ENCODE data around the gene PLIN5. TPM values are rescaled to one million over a fixed set of nuclear protein-coding genes. Genes with fewer than 3 reads are reported as not detected.

The PLIN5 gene
- total RNA-seq, 1 donor from 2014 or later: not detected

DNA sequence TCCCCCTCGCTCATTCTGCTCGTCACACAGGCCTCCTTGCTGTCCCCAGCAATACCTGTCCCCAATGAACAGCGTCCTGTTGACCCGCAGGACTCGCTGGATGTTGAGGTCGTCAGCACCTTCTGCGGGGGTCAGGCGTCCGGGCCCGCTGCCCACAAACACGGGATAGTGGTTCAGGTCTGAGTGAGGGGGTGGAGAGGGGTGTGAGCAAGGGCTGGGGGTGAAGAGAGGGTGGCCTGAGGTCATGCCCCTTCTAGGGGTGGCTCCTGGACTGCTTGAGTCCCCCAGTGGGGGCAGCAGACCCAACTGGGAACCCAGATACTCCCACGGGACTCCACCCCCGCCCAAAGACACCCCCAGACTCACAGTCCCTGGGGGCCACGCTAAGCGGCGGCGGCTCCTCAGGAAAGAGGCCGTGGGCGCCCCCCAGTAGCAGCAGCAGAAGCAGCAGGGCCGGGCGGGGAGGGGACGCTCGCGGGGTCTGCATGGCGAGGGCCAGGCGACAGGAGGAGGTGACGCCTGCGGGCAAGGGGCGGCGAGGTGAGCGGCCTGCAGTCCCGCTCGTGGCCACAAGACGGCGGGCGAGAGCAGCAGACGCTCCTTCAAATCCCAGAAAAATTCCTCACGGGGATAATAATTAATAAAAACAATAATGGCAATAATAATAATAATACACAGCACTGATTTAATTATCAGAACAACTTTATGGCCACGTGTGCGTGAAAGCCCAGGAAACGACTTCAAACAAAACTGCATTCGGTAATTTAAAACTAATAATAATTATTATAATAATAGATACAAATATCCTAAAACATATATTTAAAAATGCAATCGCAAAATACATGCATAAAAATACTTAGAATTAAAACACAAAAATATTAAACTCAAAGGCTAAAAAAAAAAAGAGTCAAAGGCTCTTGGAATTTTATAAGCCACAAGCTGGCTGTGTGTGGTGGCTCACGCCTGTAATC lies 23.2 kb upstream of the PLIN5 start:
- no peak for DNase-seq (ENCODE audit: low spot score)
- no peak overlapping the region for H3K4me3 Mint-ChIP-seq
- no peak overlapping the region for H3K27ac Mint-ChIP-seq
- intact Hi-C loops (cut with micrococcal nuclease): no loop called here
- peaks cover 2% of the 10 kb centered on the region for H3K27me3 Mint-ChIP-seq (ENCODE audit: insufficient read depth)
- H3K9me3 Mint-ChIP-seq: no peaks in the 10 kb centered on the region
- peaks cover 5% of the 10 kb centered on the region for H3K4me1 Mint-ChIP-seq (ENCODE audit: low read depth)
- no peaks in the 10 kb centered on the region for H3K36me3 Mint-ChIP-seq (ENCODE audit: low read depth)

DNA sequence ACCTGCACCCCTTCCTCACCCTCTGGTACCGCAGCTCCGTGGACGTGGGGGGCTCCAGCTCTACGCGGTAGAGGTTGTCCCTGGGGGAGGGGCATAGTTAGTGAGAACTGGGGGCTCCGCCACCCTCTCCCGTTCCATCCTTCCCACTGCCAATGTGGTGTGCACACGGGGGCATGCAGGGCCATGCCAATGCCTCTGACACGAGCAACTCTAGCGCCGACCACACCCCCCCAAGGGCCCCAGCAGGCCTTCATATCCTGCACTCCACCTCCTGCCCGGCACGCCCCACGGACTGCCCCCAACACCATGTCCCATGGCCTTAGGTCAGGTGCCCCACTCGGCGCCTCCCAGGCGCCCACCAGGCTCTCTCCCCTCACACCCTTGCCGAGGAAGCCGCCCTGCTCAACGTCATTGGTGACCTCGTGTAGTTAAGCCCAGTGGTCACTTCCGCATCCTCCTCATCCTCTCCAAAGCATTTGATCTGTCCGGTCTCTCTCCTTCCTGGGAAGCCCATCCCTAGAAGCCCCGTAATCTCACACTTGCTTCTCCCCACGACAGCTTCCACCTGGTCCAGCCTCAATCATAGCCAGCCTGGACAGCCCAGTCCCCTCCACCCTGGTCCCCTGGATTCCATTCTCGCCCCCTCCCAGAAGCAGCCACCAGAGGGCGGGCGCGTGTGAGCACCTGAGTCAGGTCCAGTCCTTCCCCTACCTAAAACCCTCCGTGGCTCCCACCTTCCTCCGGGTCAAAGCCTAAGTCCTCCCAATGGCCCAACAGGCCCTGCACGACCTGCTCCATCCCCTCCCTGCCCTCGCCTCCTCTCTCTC lies 22.3 kb upstream of the PLIN5 start:
- Mint-ChIP-seq H3K4me1 (ENCODE audit: low read depth) (peaks cover 5% of the 10 kb centered on the region), H3K27ac (no peak overlapping the region), H3K9me3 (no peaks in the 10 kb centered on the region), H3K36me3 (ENCODE audit: low read depth) (no peaks in the 10 kb centered on the region), H3K4me3 (no peak overlapping the region), H3K27me3 (ENCODE audit: insufficient read depth) (peaks cover 2% of the 10 kb centered on the region)
- no peak for DNase-seq (ENCODE audit: low spot score)
- intact Hi-C loops (cut with micrococcal nuclease): no loop called here

DNA sequence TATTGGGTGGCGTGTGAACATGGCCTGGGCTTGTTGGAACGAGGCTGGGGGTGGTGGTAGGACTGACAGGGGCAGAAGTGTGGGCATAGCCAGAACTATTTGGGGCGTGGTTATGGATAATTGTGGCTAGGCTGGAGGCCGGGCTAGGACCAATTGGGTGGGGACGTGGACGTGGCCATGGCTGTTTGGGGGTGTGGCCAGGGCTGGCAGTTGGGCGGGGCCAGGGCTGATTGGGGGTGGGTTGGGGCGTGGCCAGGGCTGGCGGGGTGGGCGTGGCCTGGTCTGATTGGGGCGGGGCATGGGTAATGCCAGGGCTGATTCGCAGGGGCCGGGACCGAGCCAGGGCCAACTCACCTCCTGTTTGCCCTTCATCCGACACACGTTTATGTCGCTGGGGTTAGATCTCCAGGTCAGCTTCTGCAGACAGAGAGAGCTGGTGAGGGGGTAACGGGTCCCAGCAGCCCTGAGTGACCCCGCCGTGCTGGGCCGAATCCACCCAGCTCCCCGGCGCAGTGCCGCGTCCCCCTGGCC lies 21.6 kb upstream of the PLIN5 start:
- no peaks in the 10 kb centered on the region for H3K27me3 Mint-ChIP-seq (ENCODE audit: insufficient read depth)
- peaks cover 5% of the 10 kb centered on the region for H3K4me1 Mint-ChIP-seq (ENCODE audit: low read depth)
- DNase-seq (ENCODE audit: low spot score): no peak
- H3K36me3 Mint-ChIP-seq (ENCODE audit: low read depth): no peaks in the 10 kb centered on the region
- intact Hi-C loops (cut with micrococcal nuclease): no loop called here
- H3K27ac Mint-ChIP-seq: no peak overlapping the region
- no peak overlapping the region for H3K4me3 Mint-ChIP-seq
- no peaks in the 10 kb centered on the region for H3K9me3 Mint-ChIP-seq

DNA sequence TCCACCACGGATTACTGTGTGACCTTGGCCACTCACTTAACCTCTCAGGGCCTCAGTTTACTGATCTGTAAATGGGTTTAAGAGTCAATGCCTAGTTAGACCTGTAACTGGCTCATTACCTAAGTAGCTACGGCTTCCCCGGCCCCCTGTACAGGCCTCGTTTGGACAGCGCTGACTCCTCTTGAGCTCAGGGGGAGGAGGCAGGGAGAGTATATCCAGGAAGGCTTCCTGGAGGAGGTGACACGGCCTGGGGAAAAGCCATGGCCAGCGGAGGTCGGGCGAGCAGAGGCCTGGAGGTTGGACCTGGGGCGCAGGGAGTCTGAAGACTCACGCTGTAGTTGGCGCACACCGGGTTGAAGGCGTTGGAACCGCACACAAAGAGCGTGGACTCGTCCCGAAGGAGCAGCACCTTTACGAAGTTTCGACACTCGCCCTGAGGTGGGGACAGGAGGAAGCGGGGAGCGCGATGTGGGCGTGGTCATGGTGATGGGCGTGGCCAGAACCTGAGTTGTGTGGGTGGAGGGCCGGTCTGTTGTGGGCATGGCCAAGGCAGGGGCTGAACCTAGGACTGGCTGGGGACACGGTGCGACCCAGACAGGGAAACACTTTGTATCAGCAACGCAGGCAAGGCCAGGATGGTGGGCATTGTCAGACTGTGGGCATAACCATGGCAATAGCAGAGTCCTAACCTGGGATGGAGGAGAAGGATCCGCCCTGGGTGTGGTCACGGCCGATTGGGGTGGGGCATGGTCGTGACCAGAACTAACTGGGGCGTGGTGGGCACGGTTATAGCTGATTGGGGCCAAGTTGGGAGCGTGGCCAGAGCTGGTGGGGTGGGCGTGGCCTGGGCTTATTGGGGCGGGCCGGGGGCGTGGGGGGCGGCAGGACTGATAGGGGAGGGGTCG lies 20.9 kb upstream of the PLIN5 start:
- H3K4me1 Mint-ChIP-seq (ENCODE audit: low read depth): peaks cover 5% of the 10 kb centered on the region
- intact Hi-C loops (cut with micrococcal nuclease): no loop called here
- DNase-seq (ENCODE audit: low spot score): no peak
- H3K4me3 Mint-ChIP-seq: no peak overlapping the region
- no peaks in the 10 kb centered on the region for H3K36me3 Mint-ChIP-seq (ENCODE audit: low read depth)
- H3K27me3 Mint-ChIP-seq (ENCODE audit: insufficient read depth): no peaks in the 10 kb centered on the region
- H3K9me3 Mint-ChIP-seq: no peaks in the 10 kb centered on the region
- no peak overlapping the region for H3K27ac Mint-ChIP-seq

DNA sequence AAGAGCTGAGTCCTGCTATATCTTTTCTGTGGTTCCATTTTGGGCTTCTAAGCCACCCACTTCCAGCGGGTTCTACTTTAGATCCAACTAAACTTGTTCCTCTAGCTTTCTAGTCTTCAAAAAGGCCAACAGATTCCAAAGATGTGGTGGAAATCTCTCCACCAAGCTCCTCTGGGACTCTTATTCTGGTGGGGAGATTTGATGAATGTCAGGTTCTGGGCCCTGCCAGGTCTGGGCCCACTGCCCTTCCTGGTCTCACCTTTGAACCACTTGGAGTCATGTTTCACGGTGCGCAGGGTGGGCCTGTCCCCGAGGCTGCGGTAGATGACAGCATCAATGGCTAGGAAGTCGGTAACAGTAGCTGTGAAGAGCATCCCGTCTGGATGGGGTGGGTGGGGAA lies 19.7 kb upstream of the PLIN5 start:
- H3K27me3 Mint-ChIP-seq (ENCODE audit: insufficient read depth): no peaks in the 10 kb centered on the region
- H3K9me3 Mint-ChIP-seq: no peaks in the 10 kb centered on the region
- H3K27ac Mint-ChIP-seq: no peak overlapping the region
- no peak for DNase-seq (ENCODE audit: low spot score)
- peaks cover 5% of the 10 kb centered on the region for H3K4me1 Mint-ChIP-seq (ENCODE audit: low read depth)
- no peaks in the 10 kb centered on the region for H3K36me3 Mint-ChIP-seq (ENCODE audit: low read depth)
- no peak overlapping the region for H3K4me3 Mint-ChIP-seq
- intact Hi-C loops (cut with micrococcal nuclease): no loop called here

DNA sequence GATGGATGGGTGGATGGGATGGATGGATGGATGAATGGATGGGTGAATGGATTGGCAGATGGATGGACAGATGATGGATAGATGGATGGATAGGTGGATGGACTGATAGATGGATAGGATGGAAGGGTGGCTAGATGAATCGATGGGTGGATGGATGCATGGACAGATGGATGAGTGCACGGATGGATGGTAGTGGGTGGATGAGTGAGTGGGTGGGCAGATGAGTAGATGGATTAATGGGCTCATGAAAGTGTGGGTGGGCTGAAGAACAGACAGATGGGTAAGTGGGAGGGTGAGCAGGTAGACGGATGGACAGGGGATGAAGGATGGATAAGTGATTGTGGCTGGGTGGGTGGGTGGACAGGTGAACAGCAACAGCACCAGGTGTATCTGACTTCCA lies 18.8 kb upstream of the PLIN5 start:
- H3K4me3 Mint-ChIP-seq: no peak overlapping the region
- intact Hi-C loops (cut with micrococcal nuclease): no loop called here
- H3K27me3 Mint-ChIP-seq (ENCODE audit: insufficient read depth): no peaks in the 10 kb centered on the region
- H3K27ac Mint-ChIP-seq: no peak overlapping the region
- H3K4me1 Mint-ChIP-seq (ENCODE audit: low read depth): peaks cover 5% of the 10 kb centered on the region
- H3K36me3 Mint-ChIP-seq (ENCODE audit: low read depth): no peaks in the 10 kb centered on the region
- H3K9me3 Mint-ChIP-seq: no peaks in the 10 kb centered on the region
- DNase-seq (ENCODE audit: low spot score): no peak

DNA sequence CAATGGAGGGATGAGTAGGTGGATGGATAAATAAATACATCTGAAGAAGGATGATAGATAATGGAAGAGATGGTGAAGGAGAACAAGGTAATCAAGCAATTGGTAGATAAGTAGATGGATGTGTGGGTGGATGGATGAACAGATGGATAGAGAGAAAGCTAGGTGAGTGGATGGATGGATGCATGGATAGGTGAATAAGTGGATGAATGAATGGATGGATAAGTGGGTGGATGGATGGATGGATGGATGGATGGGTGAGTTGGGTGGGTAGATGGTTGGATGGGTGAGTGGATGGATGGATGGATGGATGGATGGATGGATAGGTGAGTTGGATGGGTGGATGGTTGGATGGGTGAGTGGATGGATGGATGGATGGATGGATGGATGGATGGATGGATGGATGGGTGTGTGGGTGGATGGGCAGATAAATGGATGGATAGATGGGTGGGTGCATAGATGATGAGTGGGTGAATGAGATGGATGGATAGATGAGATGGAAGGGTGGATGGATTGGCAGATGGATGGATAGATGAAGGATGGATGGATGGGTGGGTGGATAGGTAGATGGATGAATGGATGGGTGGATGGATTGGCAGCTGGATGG lies 18.2 kb upstream of the PLIN5 start:
- Mint-ChIP-seq H3K27me3 (ENCODE audit: insufficient read depth) (no peaks in the 10 kb centered on the region), H3K4me1 (ENCODE audit: low read depth) (peaks cover 5% of the 10 kb centered on the region), H3K27ac (no peak overlapping the region), H3K4me3 (no peak overlapping the region), H3K36me3 (ENCODE audit: low read depth) (no peaks in the 10 kb centered on the region), H3K9me3 (no peaks in the 10 kb centered on the region)
- no peak for DNase-seq (ENCODE audit: low spot score)
- intact Hi-C loops (cut with micrococcal nuclease): no loop called here

DNA sequence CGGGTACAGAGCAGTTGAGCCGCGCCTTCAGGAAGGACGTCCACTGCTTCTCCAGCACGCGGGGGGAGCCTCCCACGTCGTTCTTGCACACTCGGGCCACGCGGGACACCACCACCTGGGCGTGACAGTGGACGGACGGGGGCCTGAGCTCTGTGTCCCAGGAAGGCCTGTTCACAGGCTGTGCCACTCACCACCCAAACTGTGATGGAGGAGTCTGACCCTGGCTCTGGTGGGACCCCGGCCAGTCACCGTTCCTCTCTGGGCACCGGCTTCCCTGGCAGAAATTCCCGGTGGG lies 17.4 kb upstream of the PLIN5 start:
- intact Hi-C loops (cut with micrococcal nuclease): no loop called here
- Mint-ChIP-seq H3K36me3 (ENCODE audit: low read depth) (no peaks in the 10 kb centered on the region), H3K27ac (no peak overlapping the region), H3K9me3 (no peaks in the 10 kb centered on the region), H3K4me3 (no peak overlapping the region), H3K27me3 (ENCODE audit: insufficient read depth) (no peaks in the 10 kb centered on the region), H3K4me1 (ENCODE audit: low read depth) (peaks cover 5% of the 10 kb centered on the region)
- DNase-seq (ENCODE audit: low spot score): no peak

DNA sequence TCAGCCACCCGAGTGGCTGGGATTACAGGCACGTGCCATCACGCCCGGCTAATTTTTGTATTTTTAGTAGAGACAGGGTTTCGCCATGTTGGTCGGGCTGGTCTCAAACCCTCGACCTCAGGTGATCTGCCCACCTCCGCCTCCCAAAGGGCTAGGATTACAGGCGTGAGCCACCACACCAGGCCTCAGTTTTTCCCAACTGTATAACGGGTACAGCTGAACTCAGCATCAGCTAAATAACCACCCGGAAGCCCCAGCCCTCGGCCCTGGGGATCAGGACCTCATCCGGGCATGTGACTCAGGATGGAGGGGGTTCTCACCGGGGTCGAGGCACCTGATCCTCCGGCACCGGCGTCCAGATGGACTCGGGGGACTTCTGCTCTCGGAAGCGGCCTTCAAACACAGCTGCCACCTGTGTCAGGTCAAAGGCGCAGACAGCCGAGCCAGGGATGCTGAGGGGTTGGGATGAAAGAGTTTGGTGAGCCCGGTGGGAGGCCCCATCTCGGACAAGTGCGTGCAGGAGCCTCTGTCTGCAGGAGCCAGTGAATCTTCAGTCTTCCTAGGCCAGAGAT lies 15.5 kb upstream of the PLIN5 start:
- Mint-ChIP-seq H3K36me3 (ENCODE audit: low read depth) (no peaks in the 10 kb centered on the region), H3K27ac (no peak overlapping the region), H3K4me3 (no peak overlapping the region), H3K4me1 (ENCODE audit: low read depth) (no peaks in the 10 kb centered on the region), H3K9me3 (no peaks in the 10 kb centered on the region), H3K27me3 (ENCODE audit: insufficient read depth) (no peaks in the 10 kb centered on the region)
- intact Hi-C loops (cut with micrococcal nuclease): no loop called here
- DNase-seq (ENCODE audit: low spot score): no peak

DNA sequence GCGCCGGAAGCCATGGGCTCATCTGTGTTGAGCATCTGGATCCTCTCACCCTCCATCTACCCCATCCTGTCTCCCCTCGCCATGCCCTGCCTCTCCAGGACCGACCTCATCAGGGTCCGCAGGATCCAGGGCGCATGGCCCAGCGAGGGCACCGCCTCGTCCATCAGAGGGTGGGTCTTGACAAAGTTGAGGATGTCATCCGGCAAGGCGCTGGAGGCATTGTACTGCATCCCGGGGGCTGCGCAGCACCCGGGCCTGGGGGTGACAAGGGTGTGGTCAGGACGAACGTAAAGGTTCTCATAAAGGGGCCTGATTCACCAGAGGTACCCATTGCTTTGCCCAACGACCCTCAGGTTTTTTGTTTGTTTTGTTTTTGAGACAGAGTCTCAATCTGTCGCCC lies 15.0 kb upstream of the PLIN5 start:
- H3K36me3 Mint-ChIP-seq (ENCODE audit: low read depth): no peaks in the 10 kb centered on the region
- no peaks in the 10 kb centered on the region for H3K27me3 Mint-ChIP-seq (ENCODE audit: insufficient read depth)
- intact Hi-C loops (cut with micrococcal nuclease): no loop called here
- DNase-seq (ENCODE audit: low spot score): no peak
- no peak overlapping the region for H3K4me3 Mint-ChIP-seq
- no peak overlapping the region for H3K27ac Mint-ChIP-seq
- no peaks in the 10 kb centered on the region for H3K9me3 Mint-ChIP-seq
- H3K4me1 Mint-ChIP-seq (ENCODE audit: low read depth): no peaks in the 10 kb centered on the region

DNA sequence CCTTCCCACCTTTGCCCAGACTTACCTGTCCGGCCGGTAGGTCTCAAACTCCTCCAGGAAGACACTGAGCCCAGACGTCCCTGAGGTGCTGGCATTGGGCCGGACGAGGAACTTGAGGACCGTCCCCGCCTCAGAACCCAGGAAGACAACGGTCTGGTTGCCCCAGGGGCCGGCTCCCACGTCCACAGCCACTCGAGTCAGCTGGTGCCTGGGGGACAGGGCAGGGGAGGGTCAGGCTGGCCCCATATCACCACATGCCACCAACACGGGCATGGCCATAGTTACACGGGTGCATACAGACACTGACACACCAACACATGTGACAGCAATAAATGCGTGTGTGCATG lies 13.2 kb upstream of the PLIN5 start:
- no peak for DNase-seq (ENCODE audit: low spot score)
- no peaks in the 10 kb centered on the region for H3K36me3 Mint-ChIP-seq (ENCODE audit: low read depth)
- H3K27me3 Mint-ChIP-seq (ENCODE audit: insufficient read depth): no peaks in the 10 kb centered on the region
- no peaks in the 10 kb centered on the region for H3K4me1 Mint-ChIP-seq (ENCODE audit: low read depth)
- H3K9me3 Mint-ChIP-seq: no peaks in the 10 kb centered on the region
- no peak overlapping the region for H3K27ac Mint-ChIP-seq
- no peak overlapping the region for H3K4me3 Mint-ChIP-seq
- intact Hi-C loops (cut with micrococcal nuclease): no loop called here
